ENCODE data around the gene CYP3A7. TPM values are rescaled to one million over a fixed set of nuclear protein-coding genes. Genes with fewer than 3 reads are reported as not detected.

CYP3A7 gene
- total and polyA plus RNA-seq, 2 of the 13 experiments (the other 11 are each of a cell fraction or from before 2014, with no cell fraction given), result 5.8 to 6.4 TPM

GRCh38 chr7:99677648-99678045 is 57.3 kb downstream of the CYP3A7 start (continued):
- TF ChIP-seq ZNF652 (CRISPR knock-in tag; IDR thresholded peaks at IDR 0.05; ENCODE audit: borderline replicate concordance, low read depth) (no peak), ZSCAN25 (CRISPR knock-in tag; IDR thresholded peaks at IDR 0.05) (peak; percentile 62; the same call in 1 of the 2 replicates), NFKB2 (CRISPR knock-in tag; IDR thresholded peaks at IDR 0.05; ENCODE audit: borderline replicate concordance) (no peak), ZFYVE20 (CRISPR knock-in tag; IDR thresholded peaks at IDR 0.05; ENCODE audit: borderline replicate concordance, low read depth) (no peak), ZSCAN22 (CRISPR knock-in tag; IDR thresholded peaks at IDR 0.05) (no peak), HNRNPK (IDR thresholded peaks at IDR 0.05; ENCODE audit: low read depth, low read length, poor library complexity, severe bottlenecking) (no peak), ZNF567 (CRISPR knock-in tag; IDR thresholded peaks at IDR 0.05; ENCODE audit: borderline replicate concordance) (no peak), NFIB (CRISPR knock-in tag; IDR thresholded peaks at IDR 0.05; ENCODE audit: borderline replicate concordance) (no peak), TEAD3 (CRISPR knock-in tag; optimal IDR thresholded peaks at IDR 0.05; ENCODE audit: borderline replicate concordance) (peak; percentile 62), SNAPC2 (CRISPR knock-in tag; IDR thresholded peaks at IDR 0.05) (no peak), ZMYM2 (CRISPR knock-in tag; IDR thresholded peaks at IDR 0.05) (0 out of 2 replicates have a peak, but pooled peaks have one; percentile 67), ZFX (CRISPR knock-in tag; IDR thresholded peaks at IDR 0.05; ENCODE audit: low read depth) (peak; percentile 73), ZGPAT (CRISPR knock-in tag; IDR thresholded peaks at IDR 0.05) (peak; percentile 46; the same call in 1 of the 2 replicates), ZKSCAN5 (CRISPR knock-in tag; IDR thresholded peaks at IDR 0.05) (no peak), ZKSCAN1 (IDR thresholded peaks at IDR 0.05; ENCODE audit: low read length) (no peak), AFF4 (CRISPR knock-in tag; IDR thresholded peaks at IDR 0.05) (no peak), ZNF780A (CRISPR knock-in tag; IDR thresholded peaks at IDR 0.05) (no peak), NR2F1 (CRISPR knock-in tag; IDR thresholded peaks at IDR 0.05) (peak; percentile 84 to 93)
- TF ChIP-seq, protein P1, sequence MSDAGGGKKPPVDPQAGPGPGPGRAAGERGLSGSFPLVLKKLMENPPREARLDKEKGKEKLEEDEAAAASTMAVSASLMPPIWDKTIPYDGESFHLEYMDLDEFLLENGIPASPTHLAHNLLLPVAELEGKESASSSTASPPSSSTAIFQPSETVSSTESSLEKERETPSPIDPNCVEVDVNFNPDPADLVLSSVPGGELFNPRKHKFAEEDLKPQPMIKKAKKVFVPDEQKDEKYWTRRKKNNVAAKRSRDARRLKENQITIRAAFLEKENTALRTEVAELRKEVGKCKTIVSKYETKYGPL (CRISPR knock-in tag; IDR thresholded peaks at IDR 0.05), result no peak
- TF ChIP-seq, protein P2, sequence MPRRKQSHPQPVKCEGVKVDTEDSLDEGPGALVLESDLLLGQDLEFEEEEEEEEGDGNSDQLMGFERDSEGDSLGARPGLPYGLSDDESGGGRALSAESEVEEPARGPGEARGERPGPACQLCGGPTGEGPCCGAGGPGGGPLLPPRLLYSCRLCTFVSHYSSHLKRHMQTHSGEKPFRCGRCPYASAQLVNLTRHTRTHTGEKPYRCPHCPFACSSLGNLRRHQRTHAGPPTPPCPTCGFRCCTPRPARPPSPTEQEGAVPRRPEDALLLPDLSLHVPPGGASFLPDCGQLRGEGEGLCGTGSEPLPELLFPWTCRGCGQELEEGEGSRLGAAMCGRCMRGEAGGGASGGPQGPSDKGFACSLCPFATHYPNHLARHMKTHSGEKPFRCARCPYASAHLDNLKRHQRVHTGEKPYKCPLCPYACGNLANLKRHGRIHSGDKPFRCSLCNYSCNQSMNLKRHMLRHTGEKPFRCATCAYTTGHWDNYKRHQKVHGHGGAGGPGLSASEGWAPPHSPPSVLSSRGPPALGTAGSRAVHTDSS (CRISPR knock-in tag; conservative IDR thresholded peaks at IDR 0.05), result no peak
- TF ChIP-seq, protein P3, sequence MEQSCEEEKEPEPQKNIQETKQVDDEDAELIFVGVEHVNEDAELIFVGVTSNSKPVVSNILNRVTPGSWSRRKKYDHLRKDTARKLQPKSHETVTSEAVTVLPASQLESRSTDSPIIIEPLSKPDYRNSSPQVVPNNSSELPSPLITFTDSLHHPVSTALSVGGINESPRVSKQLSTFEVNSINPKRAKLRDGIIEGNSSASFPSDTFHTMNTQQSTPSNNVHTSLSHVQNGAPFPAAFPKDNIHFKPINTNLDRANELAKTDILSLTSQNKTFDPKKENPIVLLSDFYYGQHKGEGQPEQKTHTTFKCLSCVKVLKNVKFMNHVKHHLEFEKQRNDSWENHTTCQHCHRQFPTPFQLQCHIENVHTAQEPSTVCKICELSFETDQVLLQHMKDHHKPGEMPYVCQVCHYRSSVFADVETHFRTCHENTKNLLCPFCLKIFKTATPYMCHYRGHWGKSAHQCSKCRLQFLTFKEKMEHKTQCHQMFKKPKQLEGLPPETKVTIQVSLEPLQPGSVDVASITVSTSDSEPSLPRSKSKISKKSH (CRISPR knock-in tag; IDR thresholded peaks at IDR 0.05; ENCODE audit: borderline replicate concordance), result no peak
